MCF 10A (cell line): ENCODE data around the gene CTXND2. TPM values are rescaled to one million over a fixed set of nuclear protein-coding genes. Genes with fewer than 3 reads are reported as not detected.

ENCODE experiments used
- BruUV-seq: library from RNA; stranded (reverse); fragments of 400-500 nt; replicated peaks from 2 replicates; lab custom pipeline; 2021; lab: Mats Ljungman, UMichigan
- CTCF ChIA-PET: fragments of 300-600 bp; sonication (Branson Sonifier 250); formaldehyde crosslinking; extraction: SDS; loops from one replicate; lab custom pipeline; 2021; ENCODE audit warnings: antibody characterized with exemption, inconsistent platforms; lab: Yijun Ruan, JAX
- POLR2A ChIA-PET: fragments of 300-600, 350-650 bp; sonication (Branson Sonifier 250); formaldehyde crosslinking; extraction: SDS; loops from one replicate; lab custom pipeline; 2020; ENCODE audit warnings: antibody characterized with exemption, inconsistent platforms; lab: Yijun Ruan, JAX
- DNase-seq: peaks from one replicate; pipeline ENCODE4 v3.0.0-alpha.2; 2018; ENCODE audit not compliant: unreplicated experiment
- H3K27ac Mint-ChIP-seq: one replicate; pipeline ENCODE4 v1.8.0; 2022; ENCODE audit warnings: mild to moderate bottlenecking, low read depth, mixed read lengths; ENCODE audit not compliant: unreplicated experiment
- H3K27me3 Mint-ChIP-seq: one replicate; pipeline ENCODE4 v1.8.0; 2022; ENCODE audit warnings: mixed read lengths; ENCODE audit not compliant: insufficient read depth, unreplicated experiment
- H3K36me3 Mint-ChIP-seq: one replicate; pipeline ENCODE4 v1.8.0; 2022; ENCODE audit warnings: mild to moderate bottlenecking, moderate library complexity, mixed read lengths; ENCODE audit not compliant: insufficient read depth, unreplicated experiment
- H3K4me1 Mint-ChIP-seq: one replicate; pipeline ENCODE4 v1.8.0; 2022; ENCODE audit warnings: mixed read lengths; ENCODE audit not compliant: insufficient read depth, unreplicated experiment
- H3K4me3 Mint-ChIP-seq: one replicate; pipeline ENCODE4 v1.8.0; 2022; ENCODE audit warnings: mild to moderate bottlenecking, moderate library complexity, mixed read lengths; ENCODE audit not compliant: unreplicated experiment
- H3K9me3 Mint-ChIP-seq: one replicate; pipeline ENCODE4 v1.8.0; 2022; ENCODE audit warnings: mixed read lengths; ENCODE audit not compliant: unreplicated experiment
- CTCF ChIP-seq: fragments of 200-600 bp; IDR thresholded peaks from one replicate; pipeline ENCODE4 v1.8.0; 2022; ENCODE audit warnings: antibody characterized with exemption, mild to moderate bottlenecking; ENCODE audit not compliant: unreplicated experiment
- intact Hi-C: fragments of 100-400 bp; cut with micrococcal nuclease; formaldehyde crosslinking; loops from 2 replicates; pipeline ENCODE4 v1.14.1; 2022
- total RNA-seq: library from RNA; stranded (reverse); gene quantifications from 2 replicates; pipeline ENCODE4 v1.2.3, GENCODE V29; 2022

The CTXND2 gene
- total RNA-seq, 1 experiment from 2014 or later, result not detected

GRCh38 chr1:150922519-150922975, 35.6 kb downstream of the CTXND2 start:
- peak; percentile 79 for TF ChIP-seq CTCF
- CTCF ChIA-PET, result interaction anchor here (0.5 to 3.1 kb wide), 58 partner anchors 8 to 1024 kb away, joined by 3 to 20 read pairs (median 4); partner anchors contain the start of genes ADAMTSL4, ANXA9, CTSK and CTXND2
- BruUV-seq, result no TSS peak
- H3K36me3 Mint-ChIP-seq, result peaks cover 22% of the 10 kb centered on the region
- H3K9me3 Mint-ChIP-seq, result no peaks in the 10 kb centered on the region
- DNase-seq, result peak; percentile 96
- H3K4me3 Mint-ChIP-seq, result no peak overlapping the region
- no peaks in the 10 kb centered on the region for H3K27me3 Mint-ChIP-seq
- peaks cover 14% of the 10 kb centered on the region for H3K4me1 Mint-ChIP-seq
- POLR2A ChIA-PET, result interaction anchor here (0.6 to 4.7 kb wide), 23 partner anchors 17 to 666 kb away, joined by 3 to 36 read pairs (median 4); partner anchors contain the start of genes ANXA9, ARNT, GOLPH3L and MCL1
- no peak overlapping the region for H3K27ac Mint-ChIP-seq
- intact Hi-C loops, result loop anchor here (1.0 to 5.0 kb wide), 7 partner anchors 41 to 361 kb away; partner anchors contain the start of genes ARNT, ENSA and GOLPH3L

GRCh38 chr1:150925080-150925479, 38.1 kb downstream of the CTXND2 start:
- DNase-seq, result no peak
- peaks cover 18% of the 10 kb centered on the region for H3K4me1 Mint-ChIP-seq
- peaks cover 47% of the 10 kb centered on the region for H3K36me3 Mint-ChIP-seq
- H3K9me3 Mint-ChIP-seq, result no peaks in the 10 kb centered on the region
- intact Hi-C loops, result loop anchor here (5.0 kb wide), 1 partner anchor 47 kb away; the partner anchor contains the start of gene CERS2
- peak overlapping the region; percentile 98 for H3K4me3 Mint-ChIP-seq
- no peak for TF ChIP-seq CTCF
- ChIA-PET CTCF (interaction anchor here (0.8 to 2.1 kb wide), 7 partner anchors 19 to 504 kb away, joined by 3 to 9 read pairs (median 4); no protein-coding TSS in a partner anchor), POLR2A (interaction anchor here (1.1 to 2.5 kb wide), 11 partner anchors 43 to 438 kb away, joined by 6 to 18 read pairs (median 8); partner anchors contain the start of genes ARNT, GOLPH3L, MCL1 and MINDY1)
- H3K27ac Mint-ChIP-seq, result no peak overlapping the region
- no TSS peak for BruUV-seq
- no peaks in the 10 kb centered on the region for H3K27me3 Mint-ChIP-seq

- POLR2A ChIA-PET, result interaction anchor here (0.6 to 2.5 kb wide), 34 partner anchors 10 to 592 kb away, joined by 3 to 18 read pairs (median 5); partner anchors contain the start of genes ARNT, CTXND2, ENSA and GOLPH3L
- intact Hi-C loops, result loop anchor here (1.0 to 5.0 kb wide), 2 partner anchors 45 to 46 kb away; partner anchors contain the start of gene CERS2
- peaks cover 18% of the 10 kb centered on the region for H3K4me1 Mint-ChIP-seq
Measured at GRCh38 chr1:150926097-150926741, 39.3 kb downstream of the CTXND2 start, which contains the start of gene SETDB1. Gene SETDB1 (plus strand): TSS chr1:150926363. CDS start chr1:150927715, 1,352 bp downstream.

More at GRCh38 chr1:150926097-150926741, 39.3 kb downstream of the CTXND2 start, which contains the start of gene SETDB1:
- H3K27ac Mint-ChIP-seq, result peak within 1 kb of the TSS; percentile 98
- DNase-seq, result peak; percentile 99
- no TSS peak for BruUV-seq
- no peaks in the 10 kb centered on the region for H3K27me3 Mint-ChIP-seq
- H3K36me3 Mint-ChIP-seq, result peaks cover 52% of the 10 kb centered on the region
- no peak for TF ChIP-seq CTCF
- peak within 1 kb of the TSS; percentile 98 for H3K4me3 Mint-ChIP-seq
- no peaks in the 10 kb centered on the region for H3K9me3 Mint-ChIP-seq
- CTCF ChIA-PET, result interaction anchor here (0.5 to 2.8 kb wide), 15 partner anchors 14 to 365 kb away, joined by 3 to 13 read pairs (median 4); partner anchors contain the start of gene MINDY1
